AG10803 (cell line): ENCODE data around the gene SOS1.

Experiments
- DNase-seq: peaks from one replicate; pipeline ENCODE4 v3.0.0; 2010; ENCODE audit warnings: low read depth
- H3K4me3 ChIP-seq: 2 replicates; pipeline ENCODE4 v1.5.1; 2011; ENCODE audit warnings: mild to moderate bottlenecking, low read length, control low read depth
- TF ChIP-seq, protein P1 (sequence below): conservative IDR thresholded peaks from 2 replicates; pipeline ENCODE4 v1.5.1; 2011; ENCODE audit warnings: mild to moderate bottlenecking, low read length, control low read depth, inconsistent platforms

Gene SOS1

DNA sequence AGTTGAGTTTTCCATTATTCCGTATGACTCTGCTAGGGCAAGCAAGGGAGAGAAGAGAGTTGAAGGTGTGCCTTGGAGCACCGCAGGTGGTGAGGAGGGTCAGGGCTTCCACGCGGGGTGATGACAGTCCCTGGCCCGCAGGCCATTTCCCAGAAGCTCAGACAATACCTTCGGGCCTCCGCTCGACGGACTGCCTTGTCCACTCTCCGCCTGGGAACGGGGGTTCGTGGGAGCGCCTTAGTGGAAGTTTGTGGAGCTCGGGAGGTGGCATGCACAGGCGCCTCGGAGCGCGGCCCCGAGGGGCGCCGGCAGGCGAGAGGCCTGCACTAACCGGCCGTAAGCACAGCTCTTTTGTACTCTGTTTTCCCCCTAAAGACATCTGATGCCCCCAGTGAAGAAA is 161.4 kb downstream of the SOS1 start:
- no peak for DNase-seq
- H3K4me3 ChIP-seq: no peak overlapping the region
- TF ChIP-seq, protein P1, sequence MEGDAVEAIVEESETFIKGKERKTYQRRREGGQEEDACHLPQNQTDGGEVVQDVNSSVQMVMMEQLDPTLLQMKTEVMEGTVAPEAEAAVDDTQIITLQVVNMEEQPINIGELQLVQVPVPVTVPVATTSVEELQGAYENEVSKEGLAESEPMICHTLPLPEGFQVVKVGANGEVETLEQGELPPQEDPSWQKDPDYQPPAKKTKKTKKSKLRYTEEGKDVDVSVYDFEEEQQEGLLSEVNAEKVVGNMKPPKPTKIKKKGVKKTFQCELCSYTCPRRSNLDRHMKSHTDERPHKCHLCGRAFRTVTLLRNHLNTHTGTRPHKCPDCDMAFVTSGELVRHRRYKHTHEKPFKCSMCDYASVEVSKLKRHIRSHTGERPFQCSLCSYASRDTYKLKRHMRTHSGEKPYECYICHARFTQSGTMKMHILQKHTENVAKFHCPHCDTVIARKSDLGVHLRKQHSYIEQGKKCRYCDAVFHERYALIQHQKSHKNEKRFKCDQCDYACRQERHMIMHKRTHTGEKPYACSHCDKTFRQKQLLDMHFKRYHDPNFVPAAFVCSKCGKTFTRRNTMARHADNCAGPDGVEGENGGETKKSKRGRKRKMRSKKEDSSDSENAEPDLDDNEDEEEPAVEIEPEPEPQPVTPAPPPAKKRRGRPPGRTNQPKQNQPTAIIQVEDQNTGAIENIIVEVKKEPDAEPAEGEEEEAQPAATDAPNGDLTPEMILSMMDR: no peak

GRCh38 chr2:38957972-38958371 is 162.9 kb downstream of the SOS1 start:
- no peak for DNase-seq
- no peak overlapping the region for H3K4me3 ChIP-seq
- TF ChIP-seq, protein P1: no peak

GRCh38 chr2:38951766-38952165 is 169.1 kb downstream of the SOS1 start:
- TF ChIP-seq, protein P1: no peak
- no peak for DNase-seq
- no peak overlapping the region for H3K4me3 ChIP-seq

DNA sequence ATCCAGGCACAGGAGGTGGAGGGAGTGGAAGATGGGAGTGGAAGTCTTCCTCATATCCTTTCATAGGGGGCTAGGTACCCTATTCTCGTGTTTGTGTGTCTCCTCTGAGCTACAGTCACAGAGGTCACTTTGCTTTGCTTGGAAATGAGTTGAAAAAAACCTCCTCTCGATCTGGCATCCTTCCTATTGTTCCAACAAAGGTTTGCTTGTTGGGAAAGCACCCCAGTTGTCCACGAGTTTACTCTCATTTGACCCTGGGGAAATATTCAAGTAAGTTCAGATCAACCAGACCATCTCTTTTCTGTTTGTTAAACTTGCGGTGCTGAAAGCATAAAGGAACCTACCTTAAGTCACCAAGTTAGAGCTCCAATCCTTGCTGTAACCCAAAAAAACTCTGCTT is 171.9 kb downstream of the SOS1 start:
- TF ChIP-seq, protein P1: no peak
- no peak overlapping the region for H3K4me3 ChIP-seq
- DNase-seq: no peak

- TF ChIP-seq, protein P1: no peak
- no peak overlapping the region for H3K4me3 ChIP-seq
- DNase-seq: no peak
Measured at GRCh38 chr2:38948387-38948882, 172.4 kb downstream of the SOS1 start.

GRCh38 chr2:38947241-38948239 is 173.3 kb downstream of the SOS1 start:
- TF ChIP-seq, protein P1: peak; percentile 76
- H3K4me3 ChIP-seq: no peak overlapping the region
- peak; percentile 64 for DNase-seq

DNA sequence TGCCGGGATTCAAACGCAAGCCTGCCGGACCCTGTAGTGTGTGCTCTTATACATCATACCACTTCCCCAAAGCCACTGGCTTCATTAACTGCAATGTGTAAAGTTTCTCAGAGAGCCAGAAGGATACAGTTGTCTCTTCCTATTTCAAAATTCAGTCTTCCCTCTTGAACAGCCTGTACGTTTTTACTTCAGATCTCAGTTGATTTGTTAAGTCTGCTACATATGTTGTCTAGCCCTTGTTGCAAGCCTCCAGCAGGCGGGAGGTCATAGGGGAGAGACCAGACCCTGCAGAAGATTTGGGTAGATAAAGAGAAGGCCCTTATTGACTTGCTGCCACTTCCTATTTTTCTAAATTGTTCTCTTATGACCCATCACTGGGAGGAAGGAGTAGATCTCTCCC is 174.9 kb downstream of the SOS1 start:
- H3K4me3 ChIP-seq: no peak overlapping the region
- no peak for DNase-seq
- TF ChIP-seq, protein P1: no peak
